NCI-H2107 treated with DMSO at 0.1 percent for 48 hours (cell line): Measurements from ENCODE around the gene GCAT.
A peak's percentile ranks its signal among the peaks of the same experiment; 100 is the strongest.

ENCODE experiments used
- DNase-seq: peaks from one replicate; lab custom pipeline; 2025; ENCODE audit not compliant: unreplicated experiment; lab: John Stamatoyannopoulos, UW

Gene GCAT

GRCh38 chr22:37809672-37810333 lies 2.1 kb downstream of the GCAT start:
- DNase-seq, result no peak

GRCh38 chr22:37811867-37812266 lies 4.1 kb downstream of the GCAT start:
- no peak for DNase-seq

GRCh38 chr22:37812869-37813678 lies 5.3 kb downstream of the GCAT start:
- no peak for DNase-seq

GRCh38 chr22:37815593-37815992 lies 7.9 kb downstream of the GCAT start:
- DNase-seq, result no peak

- no peak for DNase-seq
Observed at GRCh38 chr22:37816543-37817180, 8.9 kb downstream of the GCAT start.

GRCh38 chr22:37817705-37818408 lies 10.1 kb downstream of the GCAT start:
- no peak for DNase-seq

GRCh38 chr22:37818409-37819104 lies 10.8 kb downstream of the GCAT start:
- DNase-seq, result no peak

- no peak for DNase-seq
Observed at GRCh38 chr22:37819105-37819433, 11.3 kb downstream of the GCAT start.

- no peak for DNase-seq
Observed at GRCh38 chr22:37820350-37820749, 12.6 kb downstream of the GCAT start.

- DNase-seq, result no peak
Observed at GRCh38 chr22:37822079-37822833, 14.5 kb downstream of the GCAT start.

GRCh38 chr22:37823134-37823985 lies 15.6 kb downstream of the GCAT start, which contains the start of gene GALR3:
Gene GALR3 (plus strand): TSS chr22:37823382. CDS start chr22:37823407, 25 bp downstream.
- peak; percentile 11 for DNase-seq

GRCh38 chr22:37824674-37825641 lies 17.2 kb downstream of the GCAT start:
- no peak for DNase-seq

- DNase-seq, result no peak
Observed at GRCh38 chr22:37827056-37827455, 19.3 kb downstream of the GCAT start.

- DNase-seq, result no peak
Observed at GRCh38 chr22:37830093-37830842, 22.5 kb downstream of the GCAT start.

- DNase-seq, result no peak
Observed at GRCh38 chr22:37831472-37831871, 23.7 kb downstream of the GCAT start.

GRCh38 chr22:37832022-37832857 lies 24.5 kb downstream of the GCAT start:
- no peak for DNase-seq
